ENCODE results near the gene PPFIBP1.
"Not testable (repeated sequence)": the region's sequence is repeated elsewhere in the genome, so short reads cannot be mapped to it uniquely, and the experiment has no call there.

PPFIBP1 gene

DNA sequence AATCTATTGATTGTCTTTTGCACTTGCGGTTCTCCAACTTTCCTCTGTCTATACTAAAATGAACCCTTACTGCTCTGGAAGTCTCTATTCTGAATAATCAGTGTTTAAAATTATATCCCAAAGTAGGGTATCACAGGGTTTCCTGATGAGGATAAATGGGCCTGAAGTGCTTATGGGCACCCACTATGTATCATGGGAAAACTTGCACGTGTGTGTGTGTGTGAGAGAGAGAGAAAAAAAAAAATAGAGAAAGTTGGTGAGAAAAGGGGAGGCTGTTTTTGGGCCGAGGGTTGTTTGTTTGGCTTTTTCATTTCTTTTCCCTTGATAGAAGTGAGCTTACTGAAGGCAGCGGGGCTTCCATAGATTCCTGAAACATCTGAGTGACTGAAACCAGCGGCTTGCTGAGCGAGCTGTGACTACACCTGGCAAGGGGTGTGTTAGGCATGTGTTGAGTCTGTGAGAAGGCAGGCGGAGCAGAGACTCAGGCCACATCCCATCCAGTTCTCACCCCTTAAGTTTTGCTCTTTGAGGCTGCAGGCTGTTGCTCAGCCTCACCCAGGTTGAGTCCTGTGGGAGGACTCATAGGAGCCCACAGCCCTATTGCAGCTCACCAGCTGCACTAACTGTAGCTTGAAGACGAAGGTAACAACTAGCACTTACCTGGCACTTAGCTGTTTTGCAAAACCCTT is 17.2 kb downstream of the PPFIBP1 start:
- CTCF ChIA-PET = interaction anchor here (0.9 kb wide), 1 partner anchor 11 kb away, joined by 3 read pairs; no protein-coding TSS in a partner anchor
- Mint-ChIP-seq H3K36me3 (peaks cover 2% of the 10 kb centered on the region), H3K27me3 (no peaks in the 10 kb centered on the region), H3K4me1 (peaks cover 5% of the 10 kb centered on the region), H3K27ac (no peak overlapping the region), H3K4me3 (no peak overlapping the region), H3K9me3 (peaks cover 2% of the 10 kb centered on the region)
- DNase-seq = no peak

DNA sequence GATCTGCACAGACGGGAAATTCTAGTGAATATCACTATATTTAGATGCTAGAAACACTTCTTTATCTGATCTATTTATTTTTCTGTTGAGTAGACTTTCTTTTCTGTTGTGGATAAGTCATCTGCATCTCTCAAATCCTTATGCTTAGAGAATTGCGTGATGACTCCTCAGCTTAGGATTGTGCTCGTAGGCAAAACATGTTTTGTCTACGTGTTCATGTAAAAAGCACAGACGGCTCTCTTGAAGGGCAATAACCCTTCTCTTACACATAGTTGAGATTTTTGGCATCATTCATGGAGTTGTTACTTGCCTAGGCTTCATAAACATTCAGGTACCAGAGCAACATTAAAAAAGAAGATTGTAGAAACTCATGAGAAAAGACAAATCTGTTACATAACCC is 18.6 kb downstream of the PPFIBP1 start:
- no peak for DNase-seq
- H3K4me3 Mint-ChIP-seq = no peak overlapping the region

DNA sequence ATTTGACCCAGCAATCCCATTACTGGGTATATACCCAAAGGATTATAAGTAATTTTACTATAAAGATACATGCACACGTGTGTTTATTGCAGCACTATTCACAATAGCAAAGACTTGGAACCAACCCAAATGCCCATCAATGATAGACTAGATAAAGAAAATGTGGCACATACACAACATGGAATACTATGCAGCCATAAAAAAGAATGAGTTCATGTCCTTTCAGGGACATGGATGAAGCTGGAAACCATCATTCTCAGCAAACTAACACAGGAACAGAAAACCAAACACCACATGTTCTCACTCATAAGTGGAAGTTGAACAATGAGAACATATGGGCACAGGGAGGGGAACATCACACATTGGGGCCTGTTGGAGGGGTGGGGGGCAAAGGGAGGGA is 20.9 kb downstream of the PPFIBP1 start:
- H3K36me3 Mint-ChIP-seq, H3K4me3 Mint-ChIP-seq, H3K9me3 Mint-ChIP-seq, H3K27ac Mint-ChIP-seq, DNase-seq, CTCF ChIA-PET, H3K4me1 Mint-ChIP-seq: not testable (repeated sequence)
- peaks cover 11% of the 10 kb centered on the region for H3K27me3 Mint-ChIP-seq

More for the DNA sequence above, 18.6 kb downstream of the PPFIBP1 start:
- H3K27me3 Mint-ChIP-seq = peaks cover 3% of the 10 kb centered on the region
- no peak overlapping the region for H3K27ac Mint-ChIP-seq
- no peaks in the 10 kb centered on the region for H3K36me3 Mint-ChIP-seq
- CTCF ChIA-PET = no interaction called here
- H3K9me3 Mint-ChIP-seq = peaks cover 2% of the 10 kb centered on the region
- no peaks in the 10 kb centered on the region for H3K4me1 Mint-ChIP-seq

DNA sequence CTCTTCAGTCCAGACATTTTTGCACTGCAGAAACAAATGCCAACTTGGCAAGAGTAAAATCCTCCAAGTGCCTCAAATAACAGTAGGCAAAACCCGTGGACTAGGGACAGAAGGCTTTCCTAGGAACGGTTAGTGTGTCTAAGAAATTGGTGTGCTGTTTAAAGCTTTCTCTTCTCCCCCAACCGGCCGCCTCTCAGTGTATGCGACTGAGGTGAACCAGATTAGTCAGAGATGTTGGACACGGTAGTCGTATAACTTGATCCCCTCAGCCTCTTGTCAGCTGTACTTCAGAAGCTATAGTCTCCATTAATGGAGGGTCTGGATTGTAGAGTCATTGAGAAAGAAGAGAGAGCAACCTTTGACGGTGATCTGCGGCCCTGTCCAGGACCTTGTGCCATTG is 21.7 kb downstream of the PPFIBP1 start:
- peaks cover 3% of the 10 kb centered on the region for H3K4me1 Mint-ChIP-seq
- no peak overlapping the region for H3K27ac Mint-ChIP-seq
- H3K36me3 Mint-ChIP-seq = no peaks in the 10 kb centered on the region
- no peak for DNase-seq
- CTCF ChIA-PET = no interaction called here
- no peak overlapping the region for H3K4me3 Mint-ChIP-seq
- peaks cover 14% of the 10 kb centered on the region for H3K27me3 Mint-ChIP-seq
- H3K9me3 Mint-ChIP-seq = peaks cover 2% of the 10 kb centered on the region

DNA sequence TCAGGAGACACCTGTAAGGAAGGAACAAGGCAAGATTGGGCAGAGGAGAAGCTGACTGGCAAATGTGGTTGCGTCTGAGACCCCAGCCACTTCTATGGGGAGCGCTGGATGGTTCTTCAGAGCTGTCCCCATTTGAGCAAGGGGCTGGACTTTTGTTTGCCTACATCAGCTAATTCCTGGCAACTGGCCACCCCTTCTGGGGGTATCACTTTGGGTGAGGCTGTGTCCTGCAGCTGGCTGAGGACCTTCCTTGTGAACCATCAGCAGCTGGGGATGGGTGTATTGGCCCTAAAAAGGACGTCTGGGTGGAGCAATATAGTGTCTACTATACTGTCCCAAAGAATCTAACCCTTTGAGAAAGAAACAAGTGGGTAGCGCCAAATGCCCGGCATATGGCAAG is 23.6 kb downstream of the PPFIBP1 start:
- Mint-ChIP-seq H3K27ac (no peak overlapping the region), H3K9me3 (peaks cover 2% of the 10 kb centered on the region), H3K4me3 (no peak overlapping the region), H3K4me1 (peaks cover 3% of the 10 kb centered on the region), H3K27me3 (peaks cover 19% of the 10 kb centered on the region), H3K36me3 (no peaks in the 10 kb centered on the region)
- CTCF ChIA-PET = no interaction called here
- DNase-seq = no peak

DNA sequence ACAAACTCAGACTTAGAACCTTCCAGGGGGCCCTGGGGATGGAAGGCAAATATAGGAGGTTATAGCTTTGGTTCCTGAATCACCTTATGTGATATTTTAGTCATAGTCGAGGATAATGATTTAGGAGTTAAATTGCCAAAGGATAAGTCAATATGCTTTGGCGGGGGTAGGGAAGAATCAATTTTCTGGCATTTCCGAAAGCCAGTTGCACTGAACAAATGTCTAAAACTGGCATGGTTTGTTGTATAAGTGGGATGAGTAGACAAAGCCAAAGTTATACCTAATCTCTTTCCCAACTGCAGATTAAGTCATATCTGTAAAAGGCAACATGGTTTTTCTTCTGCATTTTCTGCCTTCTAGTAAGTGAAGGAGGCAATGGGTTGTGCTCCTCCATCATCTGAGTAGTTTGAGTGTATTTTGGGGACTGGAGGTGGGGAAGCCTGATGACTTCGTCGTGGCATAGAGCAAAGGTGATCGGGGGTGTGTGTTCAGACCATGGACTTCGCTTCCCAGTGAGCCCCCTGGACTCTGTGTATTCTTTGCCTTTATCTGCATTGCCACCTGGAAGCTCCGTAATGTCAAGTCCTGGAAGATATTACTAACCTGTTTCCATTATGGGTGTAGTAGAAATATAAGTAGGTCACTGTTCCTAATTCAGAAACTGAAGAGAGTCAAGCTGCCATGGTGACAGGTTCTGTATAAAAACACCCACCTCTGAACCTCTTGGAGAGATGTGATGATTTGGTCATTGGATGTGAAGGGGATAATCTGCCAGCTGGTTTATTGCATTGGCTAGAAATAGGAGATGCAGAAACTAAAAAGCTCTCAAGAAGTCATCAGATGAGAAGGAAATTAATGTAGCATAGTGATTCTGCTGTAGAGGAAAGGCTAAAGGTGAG is 24.5 kb downstream of the PPFIBP1 start:
- Mint-ChIP-seq H3K27ac (no peak overlapping the region), H3K4me1 (peaks cover 3% of the 10 kb centered on the region), H3K27me3 (peaks cover 21% of the 10 kb centered on the region), H3K9me3 (peaks cover 2% of the 10 kb centered on the region), H3K4me3 (no peak overlapping the region), H3K36me3 (no peaks in the 10 kb centered on the region)
- DNase-seq = no peak
- CTCF ChIA-PET = no interaction called here

DNA sequence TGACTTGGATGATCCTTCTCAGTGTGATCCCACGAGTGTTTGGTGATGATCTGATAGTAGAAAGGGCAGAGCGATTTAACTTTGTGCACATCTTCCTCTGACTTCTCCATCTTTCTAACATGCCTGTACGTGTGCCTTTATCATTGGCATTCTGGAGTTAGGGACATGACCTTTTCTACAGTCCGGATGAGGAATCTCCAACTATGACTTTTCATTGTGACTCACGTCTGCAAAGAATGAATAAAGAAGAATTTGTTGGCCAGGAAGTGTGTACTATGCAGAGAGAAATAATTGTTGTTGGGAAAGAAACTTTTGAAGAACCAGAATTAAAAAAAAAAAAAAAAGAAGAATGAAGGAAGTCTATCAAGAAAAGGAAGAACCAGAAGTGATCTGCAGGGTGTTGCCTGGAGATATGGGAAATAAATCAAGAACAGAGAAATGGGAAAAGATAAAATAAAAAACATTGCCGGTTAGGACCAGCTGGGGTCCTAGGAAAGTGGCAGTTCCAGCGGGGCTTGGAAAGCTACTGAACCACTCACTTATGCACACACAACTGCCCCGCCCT is 25.3 kb downstream of the PPFIBP1 start:
- DNase-seq = no peak
- Mint-ChIP-seq H3K4me1 (peaks cover 3% of the 10 kb centered on the region), H3K27ac (no peak overlapping the region), H3K27me3 (peaks cover 21% of the 10 kb centered on the region), H3K9me3 (peaks cover 2% of the 10 kb centered on the region), H3K4me3 (no peak overlapping the region), H3K36me3 (no peaks in the 10 kb centered on the region)
- CTCF ChIA-PET = interaction anchor here (1.4 kb wide), 1 partner anchor 125 kb away, joined by 4 read pairs; no protein-coding TSS in a partner anchor

DNA sequence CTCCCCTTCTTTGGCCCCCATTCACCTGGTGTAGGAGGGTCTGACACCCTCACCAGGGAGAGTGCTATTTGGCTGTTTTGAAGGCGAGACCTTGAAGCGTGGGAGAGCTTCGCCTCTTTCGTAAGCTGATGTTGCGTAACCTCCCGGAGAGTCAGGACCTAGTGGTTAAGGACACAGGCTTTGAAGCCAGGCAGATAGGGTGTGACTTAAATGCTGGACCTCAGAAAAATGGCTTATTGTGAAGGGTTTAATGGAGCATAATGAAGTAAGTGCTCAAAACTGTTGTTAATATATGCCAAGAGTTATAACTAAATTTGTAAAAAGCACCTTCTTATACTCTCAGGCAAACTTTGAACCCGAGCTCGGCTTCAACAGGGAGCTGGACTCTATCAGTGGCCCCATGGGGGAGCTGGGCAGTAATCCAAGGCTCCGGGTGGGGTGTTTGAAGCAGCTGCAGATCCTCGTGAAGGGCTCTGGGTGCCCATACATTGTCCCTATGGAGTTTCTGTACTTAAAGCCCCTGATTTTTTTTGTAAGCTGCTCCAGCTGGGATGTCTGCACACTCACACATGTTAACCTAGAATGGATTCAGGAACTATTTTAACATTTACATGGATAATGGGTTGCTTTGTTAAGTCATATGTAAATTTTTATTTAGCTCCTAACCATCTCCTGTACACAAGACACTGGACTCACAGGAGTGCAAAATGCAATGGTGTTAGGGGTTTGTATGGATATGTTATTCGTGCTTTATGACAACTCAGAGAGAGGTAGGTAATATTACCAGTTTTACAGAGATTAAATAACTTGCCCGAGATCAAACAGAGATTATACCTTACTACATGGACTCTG is 26.0 kb downstream of the PPFIBP1 start:
- no peaks in the 10 kb centered on the region for H3K36me3 Mint-ChIP-seq
- H3K9me3 Mint-ChIP-seq = no peaks in the 10 kb centered on the region
- H3K4me1 Mint-ChIP-seq = peaks cover 8% of the 10 kb centered on the region
- H3K27me3 Mint-ChIP-seq = peaks cover 26% of the 10 kb centered on the region
- DNase-seq = no peak
- CTCF ChIA-PET = interaction anchor here (1.3 to 1.4 kb wide), 2 partner anchors 11 to 125 kb away, joined by 3 to 4 read pairs; no protein-coding TSS in a partner anchor
- H3K27ac Mint-ChIP-seq = no peak overlapping the region
- H3K4me3 Mint-ChIP-seq = no peak overlapping the region

DNA sequence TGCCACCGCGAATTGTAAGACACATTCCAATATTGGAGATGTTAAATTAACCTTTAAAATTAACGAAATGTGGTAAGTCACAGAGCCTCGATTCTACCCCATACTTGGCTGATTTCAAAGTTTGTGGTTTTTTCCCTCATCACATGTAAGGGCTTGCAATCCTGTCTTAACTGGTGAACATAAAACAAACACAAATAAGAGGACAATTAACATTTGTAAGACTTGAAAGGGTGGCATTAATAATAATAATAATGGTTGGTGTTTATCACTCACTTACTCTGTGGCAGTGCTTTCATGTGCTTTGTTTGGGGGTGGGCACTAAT is 26.6 kb downstream of the PPFIBP1 start:
- no peak overlapping the region for H3K27ac Mint-ChIP-seq
- peaks cover 26% of the 10 kb centered on the region for H3K27me3 Mint-ChIP-seq
- peaks cover 13% of the 10 kb centered on the region for H3K4me1 Mint-ChIP-seq
- CTCF ChIA-PET = interaction anchor here (1.3 to 1.4 kb wide), 2 partner anchors 10 to 126 kb away, joined by 3 to 4 read pairs; no protein-coding TSS in a partner anchor
- H3K9me3 Mint-ChIP-seq = no peaks in the 10 kb centered on the region
- no peak for DNase-seq
- H3K4me3 Mint-ChIP-seq = no peak overlapping the region
- H3K36me3 Mint-ChIP-seq = no peaks in the 10 kb centered on the region

DNA sequence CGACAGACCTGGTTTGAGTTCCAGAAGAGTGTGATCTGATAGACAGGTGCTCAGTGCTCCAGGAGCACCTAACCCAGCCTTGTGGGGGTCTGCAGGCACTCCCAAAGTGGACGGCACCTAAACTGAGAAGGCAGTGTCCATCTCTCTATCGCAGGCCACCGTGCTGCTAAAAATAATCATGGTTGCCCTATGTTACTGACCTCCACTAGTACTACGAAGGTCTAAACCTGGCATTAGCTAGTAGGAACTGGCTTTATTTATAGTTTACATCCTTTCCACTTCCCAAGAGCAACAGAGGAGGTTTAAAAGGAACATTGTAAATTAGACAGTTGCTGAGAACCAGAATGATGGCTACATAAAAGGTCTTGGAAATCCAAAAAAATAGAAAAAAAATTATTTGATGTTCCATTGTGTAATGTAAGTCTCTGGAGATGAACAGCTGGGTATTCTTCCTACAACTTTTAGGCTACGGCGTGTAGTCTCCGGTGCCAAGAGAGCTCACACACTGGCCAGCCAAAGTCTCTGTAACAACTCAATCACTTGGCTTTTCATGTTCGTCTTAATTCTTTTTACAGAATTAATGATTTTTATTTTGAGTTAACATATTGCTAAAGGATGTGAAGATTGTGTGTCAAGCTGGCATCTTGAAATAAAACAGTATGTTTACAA is 27.3 kb downstream of the PPFIBP1 start:
- no peak for DNase-seq
- CTCF ChIA-PET = interaction anchor here (1.3 kb wide), 1 partner anchor 10 kb away, joined by 3 read pairs; no protein-coding TSS in a partner anchor
- no peaks in the 10 kb centered on the region for H3K36me3 Mint-ChIP-seq
- no peaks in the 10 kb centered on the region for H3K9me3 Mint-ChIP-seq
- peaks cover 19% of the 10 kb centered on the region for H3K4me1 Mint-ChIP-seq
- H3K27ac Mint-ChIP-seq = no peak overlapping the region
- peaks cover 26% of the 10 kb centered on the region for H3K27me3 Mint-ChIP-seq
- H3K4me3 Mint-ChIP-seq = no peak overlapping the region

DNA sequence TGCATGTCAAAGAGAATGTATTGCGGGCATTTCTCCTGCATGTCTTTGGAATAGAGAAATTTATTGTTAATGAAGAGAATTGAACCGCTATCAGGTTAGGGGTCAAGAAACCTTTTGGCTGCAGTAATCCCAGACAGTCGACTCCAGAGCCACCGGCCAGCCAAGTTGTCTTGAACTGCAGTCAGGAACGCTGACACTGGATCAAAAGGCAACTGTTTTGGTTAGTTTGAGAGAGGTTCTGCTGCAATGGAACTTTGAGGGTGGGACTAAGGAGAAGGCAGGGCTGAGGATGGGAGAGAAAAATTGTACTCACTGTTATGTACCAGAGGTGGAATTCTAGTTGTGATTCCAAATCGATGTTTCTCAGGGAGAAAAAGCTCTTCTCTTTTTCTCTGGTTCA is 28.2 kb downstream of the PPFIBP1 start:
- H3K36me3 Mint-ChIP-seq = no peaks in the 10 kb centered on the region
- CTCF ChIA-PET = no interaction called here
- DNase-seq = no peak
- H3K4me1 Mint-ChIP-seq = peaks cover 28% of the 10 kb centered on the region
- peaks cover 26% of the 10 kb centered on the region for H3K27me3 Mint-ChIP-seq
- no peaks in the 10 kb centered on the region for H3K9me3 Mint-ChIP-seq
- H3K27ac Mint-ChIP-seq = no peak overlapping the region
- no peak overlapping the region for H3K4me3 Mint-ChIP-seq

DNA sequence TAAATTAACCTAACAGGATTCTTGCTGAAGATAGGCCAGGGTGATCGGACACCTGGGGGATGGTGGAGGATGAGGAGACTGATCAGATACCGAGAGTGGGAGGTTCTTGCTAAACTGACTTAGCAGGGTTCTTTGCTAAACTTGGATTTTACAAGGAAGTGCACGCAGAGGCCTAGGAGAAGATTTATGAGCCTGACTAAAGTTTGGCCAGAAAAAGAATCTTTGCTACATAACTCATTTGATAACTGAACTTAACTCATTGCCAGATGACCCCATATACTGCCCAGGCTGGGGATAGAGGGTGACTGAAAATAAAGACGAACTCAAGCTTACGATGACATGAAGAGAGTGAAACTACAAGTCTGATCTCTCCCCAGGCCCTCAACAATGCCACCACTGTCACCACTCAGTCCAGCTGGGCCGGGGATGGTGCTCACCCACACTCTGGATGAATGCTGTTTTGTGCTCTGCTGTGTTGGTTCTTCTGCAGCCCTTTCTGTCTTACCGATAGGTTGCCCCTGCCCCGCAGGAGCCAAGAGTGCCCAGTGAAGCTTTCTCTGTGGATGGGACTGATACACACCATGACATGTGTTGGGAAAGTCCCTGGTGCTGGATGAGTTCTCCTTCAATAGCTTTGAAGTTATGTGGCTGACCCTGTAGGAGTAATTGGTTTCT is 29.0 kb downstream of the PPFIBP1 start:
- H3K27ac Mint-ChIP-seq = no peak overlapping the region
- peaks cover 28% of the 10 kb centered on the region for H3K4me1 Mint-ChIP-seq
- CTCF ChIA-PET = no interaction called here
- H3K4me3 Mint-ChIP-seq = no peak overlapping the region
- H3K27me3 Mint-ChIP-seq = peaks cover 22% of the 10 kb centered on the region
- no peaks in the 10 kb centered on the region for H3K9me3 Mint-ChIP-seq
- H3K36me3 Mint-ChIP-seq = no peaks in the 10 kb centered on the region
- DNase-seq = no peak

DNA sequence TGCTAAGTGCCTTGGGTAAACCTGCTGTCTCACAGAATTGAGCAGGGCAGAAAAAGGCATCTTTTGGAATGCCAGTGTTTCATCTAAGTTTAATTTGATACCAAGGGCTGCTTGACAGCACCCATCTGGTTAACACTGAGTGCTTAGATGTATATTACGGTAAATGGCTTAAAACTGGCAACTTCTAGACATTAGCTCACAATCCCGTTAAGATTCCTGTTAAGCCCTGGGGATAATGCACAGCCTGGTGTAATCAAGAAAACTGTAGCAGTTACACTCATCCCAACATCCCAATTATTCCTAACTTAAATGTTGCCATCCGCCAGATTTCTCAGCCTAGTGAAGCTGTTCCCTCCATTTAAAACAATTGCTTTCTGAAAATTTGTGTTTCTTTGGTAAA is 29.9 kb downstream of the PPFIBP1 start:
- Mint-ChIP-seq H3K27me3 (peaks cover 22% of the 10 kb centered on the region), H3K4me1 (peaks cover 33% of the 10 kb centered on the region)

More for the DNA sequence above, 29.9 kb downstream of the PPFIBP1 start:
- DNase-seq = no peak
- CTCF ChIA-PET = no interaction called here
- H3K36me3 Mint-ChIP-seq = no peaks in the 10 kb centered on the region
- H3K27ac Mint-ChIP-seq = no peak overlapping the region
- no peaks in the 10 kb centered on the region for H3K9me3 Mint-ChIP-seq
- no peak overlapping the region for H3K4me3 Mint-ChIP-seq

All from activated naive CD4-positive, alpha-beta T cell treated with anti-CD3 and anti-CD28 coated beads, Interleukin-2, amount 10 ng/mL, durations not matched to agents 7 days and 5 days (primary cell).